Stimulated activated CD8-positive, alpha-beta memory T cell treated with anti-CD3 and anti-CD28 coated beads, Interleukin-15, amount 100 ng/mL, for 4 hours (primary cell): ENCODE measurements around the gene NCAN.
A peak's percentile ranks its signal among the peaks of the same experiment; 100 is the strongest.
"Not testable (repeated sequence)": the region's sequence is repeated elsewhere in the genome, so short reads cannot be mapped to it uniquely, and the experiment has no call there.

Experiments used
- DNase-seq, 2 donors: peaks; one replicate each; pipeline ENCODE4 v3.0.0-alpha.2; 2020; ENCODE audit warnings: low read depth in 2 of 2

NCAN gene

DNA sequence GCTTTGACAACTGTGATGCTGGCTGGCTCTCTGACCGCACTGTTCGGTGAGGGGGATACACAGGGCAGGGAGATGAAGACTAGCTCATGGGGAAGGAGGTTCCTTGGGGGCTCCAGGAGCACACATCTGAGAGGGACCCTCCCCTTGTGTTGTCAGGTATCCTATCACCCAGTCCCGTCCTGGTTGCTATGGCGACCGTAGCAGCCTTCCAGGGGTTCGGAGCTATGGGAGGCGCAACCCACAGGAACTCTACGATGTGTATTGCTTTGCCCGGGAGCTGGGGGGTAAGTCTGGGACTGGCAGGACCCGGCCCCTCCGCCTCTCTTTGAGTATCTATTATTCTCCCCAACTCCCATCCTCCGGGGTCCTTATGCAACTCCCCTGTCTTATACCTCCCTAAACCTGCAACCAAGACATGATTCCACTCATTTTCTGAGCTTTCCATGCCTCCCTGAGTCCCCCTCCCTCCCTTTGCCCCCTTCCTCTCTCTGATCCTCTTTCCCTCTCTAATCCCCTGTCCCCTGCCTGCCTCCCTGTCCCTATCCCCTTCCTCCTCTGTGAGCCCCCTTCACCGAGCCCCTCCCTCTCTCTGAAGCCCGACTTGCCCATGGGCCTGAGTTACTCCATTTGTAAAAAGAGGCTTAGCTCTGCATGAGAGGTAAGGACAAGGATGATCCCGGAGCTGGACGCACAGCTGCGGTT is 12.5 kb downstream of the NCAN start:
- DNase-seq: no peak

DNA sequence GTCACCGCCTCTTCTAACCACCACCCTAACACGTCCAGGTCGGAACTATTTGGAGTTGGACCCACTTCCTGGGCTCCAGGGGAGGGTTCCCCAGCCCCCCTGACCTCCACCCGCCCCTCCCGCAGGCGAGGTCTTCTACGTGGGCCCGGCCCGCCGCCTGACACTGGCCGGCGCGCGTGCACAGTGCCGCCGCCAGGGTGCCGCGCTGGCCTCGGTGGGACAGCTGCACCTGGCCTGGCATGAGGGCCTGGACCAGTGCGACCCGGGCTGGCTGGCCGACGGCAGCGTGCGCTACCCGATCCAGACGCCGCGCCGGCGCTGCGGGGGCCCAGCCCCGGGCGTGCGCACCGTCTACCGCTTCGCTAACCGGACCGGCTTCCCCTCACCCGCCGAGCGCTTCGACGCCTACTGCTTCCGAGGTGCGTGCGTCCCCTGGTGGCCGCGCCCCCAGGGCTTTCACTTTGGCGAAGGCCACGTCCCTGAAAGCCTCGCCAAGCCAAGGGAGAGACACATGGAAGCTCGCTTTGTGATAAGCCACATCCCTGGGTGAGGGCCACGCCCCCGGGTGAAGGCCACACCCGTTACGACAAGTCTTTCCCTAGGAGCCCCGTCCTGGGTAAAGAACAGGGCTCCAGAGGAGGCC is 13.2 kb downstream of the NCAN start:
- DNase-seq: peak; percentile 46 to 55

DNA sequence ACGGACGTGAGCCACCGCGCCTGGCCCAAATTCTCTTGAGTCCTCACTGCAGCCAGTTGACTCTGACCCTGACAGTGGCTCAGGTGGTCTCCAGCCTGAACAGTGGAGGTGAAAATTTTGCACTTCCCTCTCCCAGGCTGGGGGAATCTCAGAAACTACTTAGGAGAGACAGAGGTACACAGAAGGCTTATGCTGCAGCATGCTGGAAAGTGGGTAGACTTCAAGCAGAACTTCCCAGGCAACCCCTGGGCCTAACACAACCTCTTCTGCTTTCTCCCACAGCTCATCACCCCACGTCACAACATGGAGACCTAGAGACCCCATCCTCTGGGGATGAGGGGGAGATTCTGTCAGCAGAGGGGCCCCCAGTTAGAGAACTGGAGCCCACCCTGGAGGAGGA is 14.4 kb downstream of the NCAN start:
- DNase-seq: no peak

DNA sequence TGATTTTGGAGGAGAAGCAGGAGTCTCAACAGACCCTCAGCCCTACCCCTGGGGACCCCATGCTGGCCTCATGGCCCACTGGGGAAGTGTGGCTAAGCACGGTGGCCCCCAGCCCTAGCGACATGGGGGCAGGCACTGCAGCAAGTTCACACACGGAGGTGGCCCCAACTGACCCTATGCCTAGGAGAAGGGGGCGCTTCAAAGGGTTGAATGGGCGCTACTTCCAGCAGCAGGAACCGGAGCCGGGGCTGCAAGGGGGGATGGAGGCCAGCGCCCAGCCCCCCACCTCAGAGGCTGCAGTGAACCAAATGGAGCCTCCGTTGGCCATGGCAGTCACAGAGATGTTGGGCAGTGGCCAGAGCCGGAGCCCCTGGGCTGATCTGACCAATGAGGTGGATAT is 14.9 kb downstream of the NCAN start:
- DNase-seq: no peak

DNA sequence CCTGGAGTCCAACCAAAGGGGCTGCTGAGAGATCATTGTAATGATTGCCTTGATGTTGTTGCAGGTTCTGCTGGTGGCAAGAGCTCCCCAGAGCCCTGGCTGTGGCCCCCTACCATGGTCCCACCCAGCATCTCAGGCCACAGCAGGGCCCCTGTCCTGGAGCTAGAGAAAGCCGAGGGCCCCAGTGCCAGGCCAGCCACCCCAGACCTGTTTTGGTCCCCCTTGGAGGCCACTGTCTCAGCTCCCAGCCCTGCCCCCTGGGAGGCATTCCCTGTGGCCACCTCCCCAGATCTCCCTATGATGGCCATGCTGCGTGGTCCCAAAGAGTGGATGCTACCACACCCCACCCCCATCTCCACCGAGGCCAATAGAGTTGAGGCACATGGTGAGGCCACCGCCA is 15.5 kb downstream of the NCAN start:
- DNase-seq: no peak

DNA sequence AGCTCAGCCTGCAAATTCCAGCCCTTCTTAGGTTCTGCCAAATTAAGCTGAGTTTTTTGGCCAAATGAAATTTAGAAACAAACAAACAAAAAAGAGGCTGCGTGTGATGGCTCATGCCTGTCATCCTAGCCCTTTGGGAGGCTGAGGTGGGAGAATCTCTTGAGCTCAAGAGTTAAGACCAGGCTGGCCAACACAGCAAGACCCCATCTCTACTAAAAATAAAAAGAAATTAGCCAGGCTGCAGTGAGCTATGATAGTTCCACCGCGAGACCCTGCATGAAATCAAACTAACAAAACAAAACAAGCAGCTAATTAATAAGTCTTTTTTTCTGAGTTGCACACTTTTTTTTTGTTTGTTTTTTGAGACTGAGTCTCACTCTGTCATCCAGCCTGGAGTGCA is 17.9 kb downstream of the NCAN start:
- DNase-seq: no peak

DNA sequence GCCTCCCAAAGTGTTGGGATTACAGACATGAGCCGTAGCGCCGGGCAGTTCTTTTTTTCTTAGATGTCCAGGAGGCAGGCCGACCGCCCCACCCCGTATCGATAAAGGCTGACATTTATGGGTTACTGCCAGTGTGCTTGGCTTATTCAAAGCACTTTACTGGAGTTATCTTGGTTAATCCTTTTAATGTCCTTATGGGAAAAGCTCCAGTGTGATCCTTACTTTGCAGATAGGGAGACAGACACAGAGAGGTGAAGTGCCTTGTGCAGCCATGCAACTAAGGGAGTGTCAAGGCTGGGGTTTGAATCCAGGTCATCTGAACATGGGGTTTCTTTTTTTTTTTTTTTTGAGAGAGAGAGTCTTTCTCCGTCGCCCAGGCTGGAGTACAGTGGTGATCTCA is 19.2 kb downstream of the NCAN start:
- no peak for DNase-seq

DNA sequence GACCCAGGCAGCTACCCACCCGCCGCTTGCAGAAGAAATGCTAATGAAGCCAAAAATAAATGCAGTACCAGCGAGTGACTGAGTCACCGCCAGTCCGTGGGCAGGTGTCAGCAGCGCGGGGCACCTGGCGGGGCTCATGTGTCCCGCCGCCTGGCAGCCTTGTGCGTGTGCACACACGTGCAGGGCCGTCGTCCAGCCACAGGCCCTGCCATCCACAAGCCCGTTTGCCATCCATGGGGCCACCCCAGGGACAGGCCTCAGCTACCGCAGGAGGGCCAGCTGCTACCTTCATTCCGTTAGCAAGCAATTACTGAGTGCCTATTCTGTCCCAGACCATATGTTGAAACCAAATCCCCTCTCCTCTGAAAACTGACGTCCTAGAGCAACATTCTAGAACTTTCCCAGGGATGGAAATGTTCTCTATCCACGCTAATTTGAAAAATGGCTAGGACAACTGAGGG is 20.5 kb downstream of the NCAN start:
- no peak for DNase-seq

DNA sequence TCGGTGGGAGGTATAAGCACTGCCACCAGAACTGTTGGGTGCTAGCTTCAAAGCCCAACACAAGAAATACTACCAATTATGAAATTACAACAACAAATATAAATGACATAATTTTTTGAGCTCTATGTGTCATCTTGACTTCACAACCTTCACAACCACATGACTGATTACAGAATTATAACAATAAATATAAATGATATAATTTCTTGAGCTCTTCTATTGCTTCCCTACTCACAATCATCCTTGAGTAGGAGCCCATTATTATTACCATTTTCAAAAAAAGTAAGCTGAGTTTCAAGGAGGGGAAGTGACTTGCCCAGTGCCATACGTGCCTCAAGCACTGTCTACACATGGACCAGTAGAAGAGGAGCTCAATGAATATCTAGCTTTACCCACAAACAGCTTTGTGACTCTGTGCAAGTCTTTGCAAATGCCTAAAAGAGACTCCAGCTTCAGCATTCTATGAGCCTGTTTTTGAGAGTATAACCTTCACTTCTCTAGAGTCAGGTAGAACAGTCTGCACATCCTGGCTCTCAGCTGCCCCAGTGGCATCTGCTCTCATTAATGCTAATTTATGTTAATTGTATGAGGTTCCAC is 22.6 kb downstream of the NCAN start:
- DNase-seq: no peak

DNA sequence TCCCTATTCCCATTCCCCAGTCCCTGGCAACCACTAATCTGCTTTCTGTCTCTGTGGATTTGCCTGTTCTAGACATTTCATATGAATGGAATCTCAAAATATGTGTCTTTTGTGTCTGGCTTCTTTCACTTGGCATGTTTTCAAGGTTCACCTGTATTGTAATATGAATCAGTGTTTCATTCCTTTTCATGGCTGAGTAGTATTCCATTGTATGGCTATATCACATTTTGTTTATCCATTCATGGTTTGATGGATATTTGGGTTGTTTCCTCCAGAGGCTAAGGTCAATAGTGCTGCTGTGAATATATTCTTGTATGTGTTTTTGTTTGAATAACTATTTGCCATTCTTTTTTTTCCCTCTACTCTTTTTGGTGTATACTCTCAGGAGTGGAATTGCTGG is 24.4 kb downstream of the NCAN start:
- DNase-seq: no peak

DNA sequence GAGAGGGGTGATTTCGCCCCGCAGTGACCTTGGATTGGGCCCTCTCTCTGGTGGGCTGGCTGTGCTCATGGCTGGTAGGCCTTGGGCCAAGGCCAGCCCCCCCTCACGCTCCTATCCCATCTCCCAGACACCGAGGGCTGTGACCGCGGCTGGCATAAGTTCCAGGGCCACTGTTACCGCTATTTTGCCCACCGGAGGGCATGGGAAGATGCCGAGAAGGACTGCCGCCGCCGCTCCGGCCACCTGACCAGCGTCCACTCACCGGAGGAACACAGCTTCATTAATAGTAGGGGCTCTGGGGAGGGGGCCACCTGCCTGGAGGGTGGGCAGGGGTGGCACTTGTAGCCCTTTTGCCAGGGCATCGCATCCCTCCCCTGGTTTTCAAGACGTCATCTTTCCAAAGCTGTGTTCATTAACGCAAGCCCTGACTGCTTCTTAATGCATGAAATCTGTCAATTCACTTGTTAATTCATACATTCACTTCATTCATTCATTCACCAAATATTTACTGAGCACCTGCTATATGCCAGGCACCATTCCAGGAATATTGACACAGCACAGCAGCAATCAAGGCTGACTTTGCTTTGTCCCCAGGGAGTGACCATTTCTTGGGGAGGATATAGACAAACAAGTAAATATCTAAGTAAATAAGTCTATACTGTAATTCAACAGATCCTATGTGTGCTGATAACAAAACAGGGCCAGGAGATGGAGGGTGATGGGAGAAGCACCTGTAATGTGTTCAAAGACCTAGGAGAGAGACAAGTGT is 26.6 kb downstream of the NCAN start:
- no peak for DNase-seq

DNA sequence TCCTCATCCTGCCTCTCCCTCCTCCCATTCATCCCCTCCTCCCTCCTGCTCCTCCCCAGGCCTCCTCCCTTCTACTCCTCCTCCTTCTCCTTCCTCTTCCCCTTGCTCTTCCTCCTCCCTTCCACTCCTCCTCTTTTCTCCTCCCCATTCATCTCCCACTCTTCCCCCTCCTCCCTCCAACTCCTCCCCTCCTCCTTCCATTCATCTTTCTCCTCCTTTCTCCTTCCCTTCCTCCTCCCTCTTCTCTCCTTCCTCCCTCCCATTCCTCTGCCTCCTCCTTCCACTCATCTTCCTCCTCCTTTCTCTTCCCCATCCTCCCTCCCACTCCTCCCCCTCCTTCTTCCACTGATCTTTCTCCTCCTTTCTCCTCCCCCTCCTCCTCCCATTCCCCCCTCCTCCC is 27.9 kb downstream of the NCAN start:
- DNase-seq: no peak

DNA sequence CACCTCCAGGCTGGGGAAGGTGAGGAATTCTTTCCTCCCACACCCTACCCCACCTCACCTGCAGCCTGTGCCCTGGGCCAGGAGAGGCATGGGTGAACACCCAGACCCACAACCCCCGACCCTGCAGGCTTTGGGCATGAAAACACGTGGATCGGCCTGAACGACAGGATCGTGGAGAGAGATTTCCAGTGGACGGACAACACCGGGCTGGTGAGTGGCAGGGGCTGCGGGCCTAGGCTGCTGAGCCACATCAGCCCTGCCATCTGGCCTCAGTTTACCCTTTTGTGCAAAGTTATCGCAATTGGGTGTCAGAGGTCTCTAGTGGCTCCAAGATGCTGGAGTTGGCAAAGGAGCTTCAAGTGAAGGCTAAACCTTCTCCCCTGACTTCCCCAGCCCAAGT is 28.7 kb downstream of the NCAN start:
- DNase-seq: no peak

DNA sequence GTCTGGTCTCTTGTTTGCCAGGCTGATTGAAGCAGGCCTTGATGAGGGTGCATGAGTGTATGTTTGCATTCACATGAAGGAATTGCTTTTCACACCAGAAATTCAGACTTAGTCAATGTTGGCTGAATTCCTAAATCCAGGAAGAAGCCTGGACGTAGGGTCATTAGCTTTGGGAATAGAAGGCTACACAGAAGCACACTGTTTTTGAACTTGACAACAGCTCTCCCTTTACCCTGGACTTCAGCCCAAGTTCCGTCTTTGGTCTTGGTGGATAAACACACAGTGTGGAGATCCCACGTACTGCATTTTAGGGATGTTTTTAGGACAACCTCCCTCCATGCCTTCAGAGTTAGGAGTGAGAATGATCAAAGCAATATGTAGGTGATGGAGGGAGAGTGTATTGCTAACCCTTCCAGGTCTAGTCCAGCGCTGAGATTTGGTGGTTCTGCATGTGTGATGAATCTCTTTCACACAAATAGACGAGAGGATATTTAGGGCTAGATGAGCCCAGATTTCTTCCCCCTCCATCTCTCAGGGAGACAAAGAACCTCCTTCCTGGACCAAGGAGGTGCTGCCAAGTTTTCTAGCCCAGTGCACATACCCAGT is 38.5 kb downstream of the NCAN start:
- DNase-seq: no peak

DNA sequence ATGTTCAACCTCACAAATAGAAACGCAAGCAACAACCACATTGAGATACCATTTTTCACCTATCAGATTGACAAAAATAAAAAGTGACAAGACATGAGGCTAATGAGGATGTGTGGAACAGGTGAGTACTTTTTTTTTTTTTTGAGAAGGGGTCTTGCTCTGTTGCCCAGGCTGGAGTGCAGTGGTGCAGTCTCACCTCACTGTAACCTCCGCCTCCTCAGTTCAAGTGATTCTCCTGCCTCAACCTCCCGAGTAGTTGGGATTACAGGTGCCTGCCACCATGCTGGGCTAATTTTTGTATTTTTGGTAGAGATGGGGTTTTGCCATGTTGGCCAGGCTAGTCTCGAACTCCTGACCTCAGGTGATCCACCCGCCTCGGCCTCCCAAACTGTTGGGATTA is 41.7 kb downstream of the NCAN start:
- not testable (repeated sequence) for DNase-seq

DNA sequence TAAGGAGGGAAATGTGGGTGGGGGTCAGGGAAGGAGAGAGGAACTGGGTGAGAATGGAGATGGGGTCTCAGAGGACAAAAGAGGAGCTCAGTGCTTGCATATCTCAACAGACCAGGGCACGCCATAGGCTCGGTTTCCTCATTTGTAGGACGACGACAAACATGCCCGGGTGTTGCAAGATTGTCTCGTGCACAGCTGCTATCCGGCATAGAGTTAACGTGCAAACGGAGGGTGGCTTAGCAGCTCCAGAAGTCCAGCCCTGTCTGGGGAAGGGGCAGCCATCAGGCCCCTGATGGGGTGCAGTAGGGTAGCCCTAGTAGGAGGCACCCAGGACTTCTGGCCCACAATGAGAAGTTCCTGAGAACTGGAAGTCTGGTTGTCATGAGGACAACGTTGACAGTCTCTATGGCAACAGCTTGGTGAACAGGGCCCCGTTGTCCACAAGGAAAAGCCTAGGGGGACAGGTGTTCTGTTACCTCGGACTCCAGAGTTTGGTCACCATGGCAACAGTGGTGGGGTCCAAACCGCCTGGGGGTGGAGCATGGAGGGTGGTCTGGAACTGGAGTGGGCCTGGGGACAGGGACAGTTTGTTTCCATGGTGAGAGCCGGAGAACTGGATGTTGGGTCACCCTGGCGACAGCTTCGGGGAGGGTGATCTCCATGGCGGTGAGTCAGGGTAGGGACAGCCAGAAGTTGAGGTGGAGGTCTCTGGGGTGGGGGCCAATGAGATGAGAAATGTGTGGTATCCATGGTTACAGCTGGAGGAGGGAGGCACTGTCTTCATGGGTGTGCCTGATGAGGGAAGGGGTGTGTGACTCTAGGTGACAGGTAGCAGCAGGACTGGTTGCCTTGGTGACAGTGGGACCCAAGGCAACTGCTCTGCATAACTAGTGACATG is 44.6 kb downstream of the NCAN start:
- no peak for DNase-seq

DNA sequence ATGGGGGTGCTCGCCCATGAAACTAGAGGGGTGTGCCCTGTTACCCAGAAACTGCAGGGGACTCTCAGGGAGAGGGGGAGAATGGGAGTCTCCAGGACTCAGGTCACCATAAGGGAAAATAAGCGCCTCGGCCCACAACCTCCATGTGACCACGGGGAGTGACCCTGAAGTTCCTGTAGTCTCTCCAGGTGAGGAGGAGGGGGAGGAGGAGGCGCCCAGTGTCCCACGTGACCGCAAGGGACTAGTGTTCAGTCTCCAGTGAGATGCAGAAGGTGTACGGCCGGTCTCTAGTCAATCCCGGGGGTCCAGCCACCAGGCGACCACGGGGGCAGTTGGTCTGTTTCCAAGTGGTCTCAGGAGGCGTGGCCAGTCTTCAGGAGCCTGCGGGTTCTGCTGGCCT is 45.4 kb downstream of the NCAN start:
- no peak for DNase-seq

DNA sequence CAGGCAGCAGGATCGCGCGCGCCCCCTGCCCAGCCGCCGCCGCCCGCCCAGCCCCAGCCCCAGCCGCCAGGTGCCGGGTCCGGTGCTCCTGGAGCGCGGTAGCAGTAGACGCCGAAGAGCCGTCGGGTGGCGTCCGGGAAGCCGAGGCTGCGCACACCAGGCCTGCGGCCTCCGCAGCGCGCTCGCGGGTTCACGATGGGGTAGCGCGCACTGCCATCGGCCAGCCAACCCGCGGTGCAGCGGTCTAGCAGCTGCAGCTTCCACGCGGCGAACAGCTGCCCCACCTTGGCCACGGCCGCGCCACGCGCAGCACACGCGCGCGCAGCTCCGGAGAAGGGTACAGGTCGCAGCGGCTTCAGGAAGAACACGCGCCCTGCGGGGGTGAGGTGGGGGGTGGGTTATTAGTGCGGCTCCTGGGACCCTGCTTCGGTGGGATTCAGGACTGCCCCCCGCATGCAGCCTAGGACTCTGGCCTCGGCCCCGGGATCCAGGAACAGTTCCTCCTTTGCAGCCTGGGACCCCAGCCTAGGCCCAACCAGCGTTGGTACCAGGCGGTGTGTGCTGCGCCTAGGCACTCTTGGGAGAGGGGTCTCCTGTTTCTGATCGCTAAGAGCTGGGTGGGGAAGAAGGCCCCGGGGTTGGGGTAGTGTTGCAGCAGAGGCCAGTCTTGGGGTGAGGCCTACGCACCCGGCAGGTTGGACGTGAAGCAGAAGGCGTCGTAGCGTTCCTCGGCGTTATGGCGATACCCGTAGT is 46.3 kb downstream of the NCAN start:
- DNase-seq: no peak

DNA sequence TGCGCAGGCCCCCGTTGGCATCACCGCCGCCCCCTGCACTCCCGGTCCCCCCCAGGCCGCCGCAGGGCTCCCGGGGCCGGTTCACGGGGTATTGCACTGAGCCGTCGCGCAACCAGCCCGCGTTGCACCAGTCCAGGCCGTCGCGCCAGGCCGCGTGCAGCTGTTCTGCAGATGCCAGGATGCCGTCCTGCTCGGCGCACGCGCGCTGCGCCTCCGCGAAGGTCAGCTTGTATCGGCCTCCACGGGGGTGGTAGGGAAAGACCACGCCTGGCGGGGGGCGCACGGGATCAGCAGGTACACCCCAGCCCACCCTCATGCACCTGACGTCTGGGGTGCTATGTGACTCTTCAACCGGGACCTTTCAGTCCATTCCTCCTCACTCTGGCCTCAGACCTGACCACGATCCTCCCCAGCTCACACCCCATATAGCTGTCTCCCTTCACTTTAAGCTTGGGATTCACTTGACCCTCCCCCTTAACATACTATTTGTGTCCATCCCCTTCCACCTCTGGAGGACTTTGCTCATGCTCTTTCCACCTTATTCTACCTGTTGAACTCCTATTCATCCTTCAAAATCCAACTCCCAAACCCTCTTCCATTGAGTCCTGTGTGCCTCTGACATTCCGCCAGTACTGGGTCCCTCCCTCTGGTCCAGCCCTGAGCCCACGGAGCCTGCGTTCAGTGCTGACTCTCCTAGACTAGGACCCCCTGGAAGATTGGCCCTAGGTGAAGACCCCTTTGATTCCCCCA is 47.0 kb downstream of the NCAN start:
- no peak for DNase-seq

DNA sequence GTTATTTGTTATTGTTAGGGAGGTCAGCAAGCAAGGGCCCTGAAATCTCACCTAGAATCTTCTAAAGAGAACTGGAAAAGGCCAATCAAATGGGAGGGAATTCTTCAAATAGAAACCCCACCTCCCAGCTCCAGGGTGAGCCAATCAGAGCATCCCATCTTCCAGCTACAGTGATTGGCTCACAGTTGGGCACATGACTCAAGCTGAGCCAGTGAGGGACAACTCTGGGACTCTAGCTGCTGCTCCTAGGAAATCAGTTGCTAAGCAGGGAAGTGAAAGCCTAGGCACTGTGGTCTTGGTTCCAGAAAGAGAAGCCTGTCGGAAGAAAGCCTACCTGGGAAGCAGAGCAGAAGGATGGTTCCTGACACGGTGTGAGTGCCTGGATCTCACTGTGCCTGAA is 48.0 kb downstream of the NCAN start:
- no peak for DNase-seq
